ENCODE measurements around the gene VENTX.
"Not testable (repeated sequence)": the region's sequence is repeated elsewhere in the genome, so short reads cannot be mapped to it uniquely, and the experiment has no call there.

VENTX gene

DNA sequence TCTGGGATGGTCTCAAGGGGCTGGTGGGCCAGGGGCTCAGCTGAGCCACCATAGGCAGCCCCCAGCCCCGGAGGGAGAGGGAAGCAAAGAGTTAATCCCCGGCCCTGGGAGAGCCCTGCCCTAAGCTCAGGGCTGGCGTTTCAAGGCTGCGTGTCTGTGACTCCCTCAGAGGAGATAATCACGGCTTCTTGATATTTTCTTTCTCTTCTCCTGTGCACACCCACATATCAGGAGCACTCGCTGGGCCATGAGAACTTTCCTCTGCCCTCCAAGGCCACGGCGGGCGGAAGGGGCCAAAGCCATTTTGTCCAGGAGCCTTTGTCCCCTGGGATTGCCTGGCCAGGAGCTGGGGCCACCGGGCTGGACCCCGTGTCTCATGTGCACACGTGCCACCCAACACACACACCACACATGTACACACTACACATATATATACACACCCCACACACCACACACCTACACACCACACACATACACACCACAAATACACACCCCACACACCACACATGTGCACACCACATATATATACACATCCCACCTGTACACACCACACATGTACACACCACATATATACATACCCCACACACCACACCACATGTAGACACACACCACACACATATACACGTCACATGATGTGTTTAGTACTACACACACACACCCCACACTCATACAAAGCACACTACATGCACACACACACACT is 16.9 kb downstream of the VENTX start:
- DNase-seq (ENCODE audit: low read depth, low spot score): no peak

DNA sequence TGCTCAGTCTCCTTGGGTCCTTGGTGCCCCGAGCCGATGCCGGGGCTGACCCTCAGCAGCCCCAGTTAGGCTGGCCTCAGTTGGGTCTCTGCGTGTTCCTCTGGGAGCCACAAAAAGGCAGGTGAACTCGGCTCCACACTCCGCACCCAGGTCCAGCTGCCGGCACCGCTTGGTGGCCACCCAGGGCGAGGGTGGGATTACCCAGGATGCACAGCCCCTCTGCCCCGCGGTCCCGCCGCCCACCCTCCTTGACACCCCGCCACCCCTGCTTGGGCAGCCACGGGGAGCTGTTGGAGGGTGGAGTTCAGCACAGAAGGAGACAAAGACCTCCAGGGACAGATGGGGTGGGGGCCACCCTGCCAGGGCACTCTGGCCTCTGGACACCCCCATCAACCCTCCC is 17.7 kb downstream of the VENTX start:
- no peak for DNase-seq (ENCODE audit: low read depth, low spot score)

DNA sequence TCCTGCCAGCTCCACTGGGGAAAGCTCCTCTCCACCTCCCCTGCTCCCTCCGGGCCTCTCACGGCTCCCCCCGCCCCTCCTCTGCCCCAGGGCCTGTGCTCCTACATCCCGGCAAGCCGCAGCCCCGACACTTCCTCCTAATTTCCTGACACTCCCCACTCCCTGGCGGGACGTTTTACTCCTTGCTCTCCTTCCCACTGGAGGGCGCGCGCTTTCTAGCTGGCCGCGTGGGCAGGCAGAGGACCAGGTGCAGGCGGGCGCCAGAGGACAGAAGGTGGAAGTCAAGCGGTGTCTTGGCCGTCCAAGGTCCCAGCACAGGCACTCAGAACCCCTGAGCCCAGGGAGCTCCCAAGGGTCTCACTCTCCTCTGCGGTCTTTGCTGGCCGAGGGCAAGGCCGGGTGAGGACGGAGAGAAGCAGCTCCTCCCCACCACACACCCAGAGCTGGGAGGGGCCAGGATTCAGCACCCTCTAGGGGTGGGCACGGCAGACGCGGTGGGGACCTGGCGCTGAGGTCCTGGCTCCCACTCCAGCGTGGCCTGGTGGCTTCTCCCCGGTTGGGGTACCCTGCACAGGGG is 19.9 kb downstream of the VENTX start:
- no peak for DNase-seq (ENCODE audit: low read depth, low spot score)

DNA sequence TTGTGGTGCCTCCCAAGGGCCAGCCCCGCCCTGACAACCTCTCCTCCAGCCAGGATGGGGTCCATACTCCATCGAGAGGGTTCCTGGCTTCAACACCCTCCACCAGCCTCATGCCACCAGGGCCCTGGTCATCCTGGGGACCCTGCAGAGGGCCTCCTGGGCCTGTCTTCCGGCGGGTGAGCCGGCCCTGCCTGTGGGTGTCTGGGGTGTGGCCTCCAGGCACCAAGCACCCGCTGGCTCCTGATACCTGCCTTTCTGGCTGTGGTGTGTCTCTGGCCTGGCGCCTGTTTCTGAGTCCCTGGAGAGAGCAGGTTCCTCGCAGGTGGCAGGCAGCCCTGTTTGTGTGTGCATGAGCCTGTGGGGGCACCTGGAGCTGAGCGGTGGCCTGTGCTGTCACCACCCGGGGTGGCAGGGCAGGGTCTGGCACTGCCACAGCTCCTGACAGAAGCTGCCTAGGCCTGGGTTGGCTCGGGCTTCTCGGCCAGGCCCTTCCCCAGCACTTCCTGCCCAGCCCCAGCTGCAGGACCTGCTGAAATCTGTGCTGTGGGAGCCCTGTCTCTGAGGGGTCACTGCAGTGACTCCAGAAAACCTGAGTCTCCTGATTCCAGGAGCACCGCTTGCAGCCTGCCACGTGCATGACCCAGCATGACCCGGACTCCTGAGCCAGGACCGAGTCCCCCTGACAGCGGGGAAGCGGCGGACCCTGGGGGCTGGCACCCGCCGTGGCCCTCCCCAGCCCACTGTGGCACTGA is 20.6 kb downstream of the VENTX start:
- no peak for DNase-seq (ENCODE audit: low read depth, low spot score)

DNA sequence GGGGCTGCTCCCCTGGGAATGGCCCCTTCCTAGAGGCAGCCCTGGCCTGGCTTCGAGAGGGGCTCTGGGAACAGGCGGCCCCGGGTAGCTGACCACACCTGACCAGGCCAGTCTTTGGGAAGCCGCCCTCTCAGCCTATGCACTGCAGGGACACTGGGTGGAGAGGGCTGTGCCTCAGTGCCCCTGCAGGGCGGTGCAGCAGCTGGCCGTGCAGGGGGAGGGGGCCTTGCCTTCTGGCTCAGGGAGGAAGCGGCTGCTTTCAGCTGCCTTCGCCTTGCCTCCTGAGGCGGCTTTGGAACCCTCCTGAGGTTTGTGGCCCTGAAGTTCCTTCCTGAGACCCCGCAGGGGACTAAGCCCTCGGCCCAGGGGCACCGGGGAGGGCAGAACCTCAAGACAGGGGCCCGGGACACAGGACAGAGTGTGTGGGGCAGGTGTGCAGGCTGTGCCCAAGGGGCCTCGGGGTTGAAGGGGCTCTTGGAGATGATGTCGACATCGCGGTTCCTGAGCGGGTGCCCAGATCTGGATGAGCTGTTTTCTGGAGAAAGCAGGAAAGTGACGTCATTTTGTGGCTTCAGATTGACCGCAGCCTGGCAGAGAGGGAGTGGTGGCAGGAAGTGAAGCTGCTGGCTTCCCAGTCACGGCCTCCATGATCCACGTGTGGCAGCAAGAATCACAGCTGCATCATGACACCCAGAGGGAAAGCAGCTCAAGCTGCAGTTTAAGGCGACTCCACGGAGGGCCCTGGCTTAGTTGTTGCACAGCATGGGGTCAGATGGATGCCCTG is 21.4 kb downstream of the VENTX start:
- DNase-seq (ENCODE audit: low read depth, low spot score): no peak

DNA sequence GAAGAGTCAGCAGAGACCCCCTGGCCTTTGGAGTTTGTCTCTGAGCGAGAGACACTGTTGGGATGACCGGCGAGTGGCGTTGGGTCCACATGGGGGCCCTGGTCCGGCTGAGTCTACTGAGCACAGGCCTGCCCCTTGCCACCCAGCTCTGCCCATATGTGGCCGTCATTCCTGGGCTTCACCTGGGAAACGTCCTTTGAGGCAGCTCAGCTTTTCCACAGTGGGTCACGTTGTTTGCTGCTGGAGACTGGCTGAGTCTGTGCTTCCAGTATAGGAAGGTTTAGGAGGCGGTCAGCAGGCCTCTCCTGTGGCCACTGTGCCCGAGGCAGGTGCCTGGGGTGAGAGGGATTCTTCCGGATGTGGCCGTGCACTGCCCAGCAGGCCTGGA is 21.9 kb downstream of the VENTX start:
- no peak for DNase-seq (ENCODE audit: low read depth, low spot score)

DNA sequence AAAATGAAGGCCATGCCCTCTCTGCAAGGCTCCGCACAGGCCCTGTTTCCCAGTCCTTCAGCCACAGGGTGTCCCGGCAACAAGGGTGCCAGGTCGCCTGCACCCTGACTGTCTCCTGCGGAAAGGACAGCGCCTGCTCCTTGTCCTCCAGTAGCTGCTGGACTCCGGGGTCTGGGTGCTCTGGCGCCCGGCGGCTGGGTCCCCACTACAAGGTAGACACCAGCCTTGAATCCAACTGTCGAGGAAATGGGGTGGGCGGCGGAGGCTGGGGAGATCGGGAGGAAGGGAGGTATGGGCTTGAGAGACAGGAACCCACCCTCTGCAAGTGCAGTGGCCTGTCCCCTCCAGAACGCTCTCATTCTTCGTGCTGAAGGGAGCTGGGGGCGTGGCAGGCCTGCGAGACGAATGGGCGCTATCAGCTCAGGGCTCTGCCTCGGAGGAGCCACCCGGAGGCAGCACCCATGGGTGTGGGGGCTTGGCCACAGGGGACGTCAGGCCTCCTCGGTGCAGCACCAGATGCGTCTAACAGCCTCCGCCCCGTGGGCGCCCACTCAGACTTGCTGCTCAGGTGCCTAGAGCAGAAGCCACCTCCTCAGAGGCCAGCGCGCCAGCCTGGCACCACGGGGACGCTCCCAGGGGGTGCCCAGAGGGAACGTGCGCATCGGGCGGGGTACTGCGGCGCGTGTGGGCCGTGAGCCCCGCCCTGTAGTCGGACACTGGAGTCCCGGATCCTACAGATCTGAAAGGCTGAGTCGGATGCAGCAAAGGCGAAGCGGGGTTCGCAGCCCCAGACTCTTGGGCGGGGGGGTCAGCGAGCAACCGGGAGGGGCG is 23.5 kb downstream of the VENTX start:
- DNase-seq (ENCODE audit: low read depth, low spot score): no peak

DNA sequence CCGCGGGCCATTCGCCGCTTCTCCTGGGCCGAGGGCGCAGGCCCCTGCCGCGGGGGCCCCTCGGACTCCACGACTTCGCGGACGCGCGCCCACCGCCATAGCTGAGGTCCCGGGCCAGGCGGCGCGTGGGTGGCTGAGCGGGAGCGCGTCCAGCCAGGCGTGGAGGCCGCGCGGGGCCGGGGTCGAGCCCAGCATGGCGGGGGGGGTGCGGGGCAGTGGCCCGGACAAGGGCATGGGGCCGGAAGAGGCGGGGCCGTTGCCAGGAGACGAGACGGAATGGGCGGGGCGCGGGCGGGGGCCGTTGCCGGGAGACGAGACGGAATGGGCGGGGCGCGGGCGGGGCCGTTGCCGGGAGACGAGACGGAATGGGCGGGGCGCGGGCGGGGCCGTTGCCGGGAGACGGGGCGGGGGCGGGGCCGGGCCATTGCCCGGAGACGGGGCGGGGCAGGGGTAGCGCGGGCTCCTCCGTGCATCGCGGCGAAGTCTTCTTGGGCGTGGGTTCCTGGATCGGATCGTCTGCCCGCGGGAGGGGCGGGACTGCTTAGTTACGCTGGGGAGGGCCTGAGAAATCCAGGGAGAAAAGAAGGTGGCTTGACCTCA is 24.2 kb downstream of the VENTX start:
- DNase-seq (ENCODE audit: low read depth, low spot score): no peak

DNA sequence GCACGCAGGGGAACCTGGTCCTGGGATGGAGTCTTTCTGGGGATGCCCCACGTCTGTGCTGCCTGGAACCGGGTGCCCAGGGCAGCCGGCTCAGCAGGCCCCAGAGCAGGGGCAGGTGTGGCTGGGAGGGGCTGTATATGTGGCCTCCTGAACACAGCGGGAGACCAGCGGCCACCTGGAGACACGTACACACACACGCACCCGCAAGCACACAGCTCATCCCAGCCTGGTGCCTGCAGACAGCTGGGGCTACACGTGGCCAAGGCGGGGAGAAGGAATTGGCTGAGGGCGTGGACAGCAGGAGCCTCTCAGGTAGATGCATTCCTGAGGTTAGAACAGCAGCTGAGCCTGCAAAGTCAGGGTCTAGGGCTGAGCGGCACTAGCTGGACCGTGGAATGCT is 25.0 kb downstream of the VENTX start:
- no peak for DNase-seq (ENCODE audit: low read depth, low spot score)

DNA sequence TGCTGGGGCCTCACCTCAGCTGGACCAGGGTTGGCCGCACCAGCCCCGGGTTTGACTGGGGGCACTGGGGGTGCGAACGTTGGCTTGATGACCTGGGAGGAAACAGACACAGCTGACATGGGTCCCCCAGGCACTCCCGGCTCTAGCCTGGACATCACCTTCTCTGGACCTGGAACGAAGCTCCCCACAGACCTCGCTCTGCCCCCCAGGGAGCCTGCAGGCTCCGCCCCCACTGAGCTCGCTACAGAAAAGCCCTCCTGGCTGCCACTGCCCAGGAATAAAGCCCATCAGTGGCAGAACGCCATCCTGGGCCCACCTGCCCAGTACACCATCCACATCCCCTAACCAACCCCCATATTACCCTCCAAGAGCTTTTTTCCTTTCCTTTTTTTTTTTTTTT is 26.0 kb downstream of the VENTX start:
- no peak for DNase-seq (ENCODE audit: low read depth, low spot score)

DNA sequence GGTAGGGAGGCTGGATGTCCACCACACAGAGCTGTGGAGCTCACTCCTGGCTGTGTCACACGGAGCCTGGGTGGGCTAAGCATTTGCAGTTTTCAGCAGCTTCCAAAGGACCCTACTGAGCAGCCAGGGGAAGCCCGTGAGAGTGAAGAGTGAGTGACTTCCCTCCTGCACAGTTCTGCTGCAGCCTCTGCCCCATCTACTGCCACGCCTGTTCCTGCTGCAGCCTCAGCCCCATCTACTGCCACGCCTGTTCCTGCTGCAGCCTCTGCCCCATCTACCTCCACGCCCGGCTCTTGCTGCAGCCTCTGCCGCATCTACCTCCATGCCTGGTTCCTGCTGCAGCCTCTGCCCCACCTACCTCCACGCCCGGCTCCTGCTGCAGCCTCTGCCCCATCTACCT is 26.8 kb downstream of the VENTX start:
- DNase-seq (ENCODE audit: low read depth, low spot score): no peak

DNA sequence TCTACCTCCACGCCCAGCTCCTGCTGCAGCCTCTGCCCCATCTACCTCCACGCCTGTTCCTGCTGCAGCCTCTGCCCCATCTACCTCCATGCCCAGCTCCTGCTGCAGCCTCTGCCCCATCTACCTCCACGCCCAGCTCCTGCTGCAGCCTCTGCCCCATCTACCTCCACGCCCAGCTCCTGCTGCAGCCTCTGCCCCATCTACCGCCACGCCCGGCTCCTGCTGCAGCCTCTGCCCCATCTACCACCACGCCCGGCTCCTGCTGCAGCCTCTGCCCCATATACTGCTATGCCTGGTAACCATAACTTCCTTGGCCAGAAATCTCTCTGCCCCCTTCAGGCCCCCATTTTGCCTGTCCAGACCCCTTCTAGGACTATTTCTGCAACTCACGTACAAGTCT is 27.4 kb downstream of the VENTX start:
- not testable (repeated sequence) for DNase-seq (ENCODE audit: low read depth, low spot score)

DNA sequence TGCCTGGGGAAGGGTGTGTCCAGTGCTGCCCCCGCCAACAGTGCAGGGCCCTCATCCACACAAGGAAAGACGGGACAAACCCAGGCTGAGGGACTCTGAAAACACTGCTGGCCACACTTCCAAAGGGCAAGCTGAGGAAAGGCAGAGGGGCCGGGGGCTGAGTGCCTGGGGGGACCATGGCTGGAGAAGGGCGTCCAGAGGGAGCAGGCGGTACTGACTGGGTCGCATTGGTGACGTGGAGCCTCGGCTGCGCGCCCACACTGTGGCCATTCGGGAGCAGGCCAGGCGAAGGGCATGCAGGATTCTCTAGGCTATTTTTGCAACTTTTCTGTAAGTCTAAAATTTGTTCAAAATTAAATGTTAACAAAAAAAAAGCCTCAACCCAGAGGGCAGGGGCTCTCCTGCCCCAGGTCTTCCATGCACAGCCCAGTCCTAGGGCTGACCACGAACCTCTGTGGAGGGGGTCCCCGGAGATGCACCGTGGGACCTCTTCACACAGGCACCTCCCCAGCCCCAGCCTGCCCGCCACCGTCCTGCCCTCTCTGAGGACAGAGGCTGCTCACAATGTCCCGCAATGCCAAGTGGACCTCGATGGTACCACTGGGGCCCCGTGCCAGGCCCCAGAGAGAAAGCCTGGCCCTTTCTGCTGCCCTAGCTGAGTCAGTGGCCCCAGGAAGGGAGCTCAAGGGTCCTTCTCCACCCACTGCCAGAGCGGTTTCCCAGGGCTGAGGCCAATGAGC is 28.6 kb downstream of the VENTX start:
- DNase-seq (ENCODE audit: low read depth, low spot score): no peak

DNA sequence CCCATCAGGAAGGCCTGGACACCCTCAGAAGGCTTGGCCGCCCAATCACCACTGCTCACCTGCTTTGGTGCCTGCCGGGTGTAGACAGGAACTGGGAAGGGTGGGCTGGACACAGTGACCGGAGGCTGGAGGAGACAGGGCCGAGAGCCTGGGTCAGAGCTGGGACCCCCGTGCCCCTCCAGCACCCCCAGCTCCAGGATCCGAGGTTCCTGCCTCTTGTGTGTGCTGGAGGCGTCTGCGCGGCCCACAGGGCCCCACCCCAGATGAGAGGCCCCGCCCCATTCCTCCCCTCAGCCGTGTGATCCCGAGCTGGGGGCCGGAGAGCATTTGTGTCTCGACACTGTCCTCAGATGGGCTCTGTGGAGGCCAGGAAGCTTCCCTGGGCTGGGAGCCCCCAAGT is 29.6 kb downstream of the VENTX start:
- no peak for DNase-seq (ENCODE audit: low read depth, low spot score)

DNA sequence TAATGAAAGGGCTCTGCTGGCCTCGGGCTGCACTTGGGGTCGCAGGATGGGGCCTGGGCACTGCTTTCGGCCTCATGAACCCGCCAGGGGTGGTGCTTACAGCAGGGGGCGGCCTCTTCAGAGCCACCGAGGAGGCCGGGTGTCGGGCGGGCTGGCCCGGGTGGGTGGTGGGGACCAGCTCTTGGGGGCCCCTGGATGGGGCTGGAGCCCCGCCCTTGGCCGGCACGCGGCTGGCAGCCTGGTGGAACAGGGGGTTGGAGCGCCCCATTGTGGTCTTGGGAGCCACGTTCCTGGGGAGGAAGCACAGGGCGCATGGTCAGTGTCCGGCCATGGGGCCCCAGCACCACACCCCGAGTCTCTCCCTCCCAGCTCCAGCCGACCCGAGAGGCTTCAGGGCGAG is 30.2 kb downstream of the VENTX start:
- no peak for DNase-seq (ENCODE audit: low read depth, low spot score)

DNA sequence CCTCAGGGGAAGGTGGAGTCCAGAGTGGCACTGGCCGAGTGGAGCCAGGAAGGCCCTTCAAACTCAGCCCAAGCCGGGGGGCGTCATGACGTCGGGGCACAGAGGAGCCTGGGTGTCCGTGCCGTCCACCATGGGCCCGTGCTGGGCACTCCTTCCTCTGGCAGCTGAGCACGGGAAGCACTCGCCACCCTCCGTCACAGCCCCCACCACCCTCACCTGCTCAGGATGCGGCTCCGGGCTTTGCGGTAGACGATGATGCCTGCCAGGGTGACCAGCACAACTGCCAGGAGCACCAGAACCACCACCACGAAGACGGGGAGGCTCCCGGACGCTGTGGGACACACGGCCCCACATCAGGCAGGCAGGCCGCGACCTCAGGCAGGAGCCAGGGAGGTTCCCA is 30.9 kb downstream of the VENTX start:
- no peak for DNase-seq (ENCODE audit: low read depth, low spot score)

DNA sequence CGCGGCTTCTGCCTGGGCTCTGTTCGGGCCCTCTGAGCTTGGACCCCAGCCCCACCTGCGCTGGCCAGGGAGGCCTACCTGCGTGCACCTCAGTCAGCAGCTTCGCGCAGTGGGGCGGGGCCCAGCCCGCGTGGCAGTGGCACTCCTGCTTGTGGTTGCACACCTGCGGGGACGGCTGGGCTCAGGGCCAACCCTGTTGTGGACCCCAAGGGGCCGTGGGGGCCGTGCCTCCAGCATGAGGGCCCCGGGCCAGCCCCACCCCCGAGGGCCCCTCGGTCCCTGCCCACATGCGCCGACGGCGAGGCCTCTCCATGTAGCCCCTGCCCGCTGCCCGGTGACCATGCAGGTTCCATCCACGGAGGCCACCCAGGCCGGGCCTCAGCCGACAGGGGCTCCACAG is 31.7 kb downstream of the VENTX start:
- no peak for DNase-seq (ENCODE audit: low read depth, low spot score)

DNA sequence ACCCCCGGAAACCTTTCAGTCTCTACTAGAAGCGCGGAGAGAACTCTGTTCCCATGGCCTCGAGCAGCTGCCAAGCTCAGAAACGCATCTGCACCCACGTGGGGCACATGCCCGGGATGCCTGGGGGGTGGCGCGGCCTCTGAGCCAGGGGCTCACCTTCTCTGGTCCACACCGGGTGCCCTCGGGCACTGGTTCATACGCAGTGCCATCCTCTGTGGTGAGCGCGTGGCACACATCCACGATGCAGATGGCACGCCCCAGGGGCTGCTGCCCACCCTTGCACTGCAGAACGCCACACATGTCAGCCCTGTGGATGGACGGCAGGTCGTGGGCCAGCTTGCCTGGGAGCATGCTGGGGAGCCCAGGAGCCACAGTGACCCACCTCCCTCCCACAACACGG is 32.5 kb downstream of the VENTX start:
- no peak for DNase-seq (ENCODE audit: low read depth, low spot score)

DNA sequence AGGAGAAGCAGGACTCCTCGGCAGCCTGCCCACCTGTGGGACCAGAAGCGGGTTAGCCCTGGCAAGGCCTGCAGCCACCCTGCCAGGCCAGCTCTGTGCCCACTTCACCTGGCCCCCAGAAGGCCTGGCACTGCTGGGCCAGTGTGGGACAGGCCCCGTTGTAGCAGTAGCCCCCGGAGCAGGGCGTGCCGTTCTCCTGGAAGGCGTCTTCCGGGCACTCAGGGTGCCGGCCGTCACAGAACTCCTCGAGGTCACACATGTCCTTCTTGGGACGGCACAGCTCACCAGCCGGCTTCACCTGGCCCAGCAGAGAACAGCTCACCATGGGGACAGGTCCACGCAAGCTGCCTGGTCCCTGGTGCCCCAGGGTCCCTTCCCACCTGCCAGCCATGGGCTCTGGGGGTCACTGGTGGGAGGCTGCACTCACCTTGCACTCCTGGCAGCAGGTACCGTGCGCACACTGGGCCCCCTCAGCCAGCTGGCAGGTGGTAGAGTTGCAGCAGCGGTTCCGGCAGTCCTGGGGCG is 33.2 kb downstream of the VENTX start:
- no peak for DNase-seq (ENCODE audit: low read depth, low spot score)
